ENCODE results near the gene PRMT5. TPM values are rescaled to one million over a fixed set of nuclear protein-coding genes. Genes with fewer than 3 reads are reported as not detected.

Gene PRMT5
- total RNA-seq, 4 donors from 2014 or later, result 57.9 to 126 (median 75.6) TPM

DNA sequence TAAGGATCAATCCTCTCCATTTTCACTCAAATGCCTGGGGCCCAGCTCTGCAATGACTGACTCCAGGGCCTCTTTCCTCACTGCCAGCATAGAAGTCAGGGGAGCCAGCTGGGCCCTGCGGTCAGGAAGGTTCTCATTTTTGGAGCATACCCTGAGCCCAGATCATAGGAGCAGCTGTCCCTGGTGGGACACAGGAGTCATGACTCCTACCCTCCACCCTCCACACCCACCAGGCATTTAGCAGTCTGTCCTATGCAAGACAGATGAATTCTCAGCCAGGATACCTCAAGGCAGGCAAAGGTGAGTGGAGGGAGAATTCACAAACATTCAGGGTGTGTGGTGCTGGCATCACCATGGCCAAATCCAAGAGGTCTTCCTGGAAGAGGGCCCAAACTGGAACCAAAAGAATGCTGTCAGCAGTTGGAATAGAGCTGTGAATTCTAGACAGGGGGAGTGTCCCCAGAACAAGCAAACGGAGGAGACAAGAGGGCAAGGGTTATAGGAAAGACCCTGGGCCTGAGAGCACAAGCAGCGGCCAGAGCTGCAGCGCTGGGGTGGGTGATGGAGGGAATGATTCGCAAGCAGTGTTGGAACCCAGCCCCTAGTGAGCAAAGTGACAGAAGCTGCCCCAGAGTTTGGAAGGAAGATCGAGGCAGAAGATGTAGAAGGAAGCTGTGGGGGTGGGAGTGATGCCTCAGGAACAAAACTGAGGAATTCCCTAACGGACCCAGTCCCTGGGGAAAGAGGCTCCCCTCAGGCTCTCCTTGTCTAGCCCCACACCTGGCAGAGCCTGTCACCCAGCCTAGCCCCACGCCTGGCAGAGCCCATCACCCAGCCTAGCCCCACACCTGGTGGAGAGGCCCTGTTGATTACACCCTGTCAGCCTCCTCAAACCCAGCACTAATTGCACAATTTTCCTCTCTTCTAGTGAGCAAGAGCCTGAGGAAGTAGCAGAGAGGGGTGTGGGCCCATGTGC lies 50.6 kb downstream of the PRMT5 start:
- no peaks in the 10 kb centered on the region for H3K36me3 ChIP-seq
- DNase-seq, result no peak

GRCh38 chr14:22877000-22877501 lies 52.1 kb downstream of the PRMT5 start:
- Histone ChIP-seq H3K27ac (no peak overlapping the region), H3K4me3 (no peak overlapping the region), H3K27me3 (no peaks in the 10 kb centered on the region), H3K4me1 (no peaks in the 10 kb centered on the region), H3K36me3 (no peaks in the 10 kb centered on the region), H3K9me3 (no peaks in the 10 kb centered on the region)
- DNase-seq, result no peak
- TF ChIP-seq, protein P1, sequence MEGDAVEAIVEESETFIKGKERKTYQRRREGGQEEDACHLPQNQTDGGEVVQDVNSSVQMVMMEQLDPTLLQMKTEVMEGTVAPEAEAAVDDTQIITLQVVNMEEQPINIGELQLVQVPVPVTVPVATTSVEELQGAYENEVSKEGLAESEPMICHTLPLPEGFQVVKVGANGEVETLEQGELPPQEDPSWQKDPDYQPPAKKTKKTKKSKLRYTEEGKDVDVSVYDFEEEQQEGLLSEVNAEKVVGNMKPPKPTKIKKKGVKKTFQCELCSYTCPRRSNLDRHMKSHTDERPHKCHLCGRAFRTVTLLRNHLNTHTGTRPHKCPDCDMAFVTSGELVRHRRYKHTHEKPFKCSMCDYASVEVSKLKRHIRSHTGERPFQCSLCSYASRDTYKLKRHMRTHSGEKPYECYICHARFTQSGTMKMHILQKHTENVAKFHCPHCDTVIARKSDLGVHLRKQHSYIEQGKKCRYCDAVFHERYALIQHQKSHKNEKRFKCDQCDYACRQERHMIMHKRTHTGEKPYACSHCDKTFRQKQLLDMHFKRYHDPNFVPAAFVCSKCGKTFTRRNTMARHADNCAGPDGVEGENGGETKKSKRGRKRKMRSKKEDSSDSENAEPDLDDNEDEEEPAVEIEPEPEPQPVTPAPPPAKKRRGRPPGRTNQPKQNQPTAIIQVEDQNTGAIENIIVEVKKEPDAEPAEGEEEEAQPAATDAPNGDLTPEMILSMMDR (IDR thresholded peaks at IDR 0.05), result no peak
- intact Hi-C loops (cut with DNase I; ENCODE audit: low total_unique reads), result no loop called here

More for the DNA sequence above, 50.6 kb downstream of the PRMT5 start:
- Histone ChIP-seq H3K27me3 (no peaks in the 10 kb centered on the region), H3K9me3 (no peaks in the 10 kb centered on the region), H3K4me1 (no peaks in the 10 kb centered on the region), H3K4me3 (no peak overlapping the region), H3K27ac (no peak overlapping the region)
- TF ChIP-seq, protein P1 (IDR thresholded peaks at IDR 0.05), result no peak
- TF ChIP-seq POLR2A (IDR thresholded peaks at IDR 0.05), result no peak
- intact Hi-C loops (cut with DNase I; ENCODE audit: low total_unique reads), result no loop called here

GRCh38 chr14:22875748-22876319 lies 53.3 kb downstream of the PRMT5 start:
- intact Hi-C loops (cut with DNase I; ENCODE audit: low total_unique reads), result no loop called here
- no peaks in the 10 kb centered on the region for H3K4me1 ChIP-seq
- TF ChIP-seq, protein P1 (IDR thresholded peaks at IDR 0.05), result no peak
- no peak for TF ChIP-seq POLR2A (IDR thresholded peaks at IDR 0.05)
- no peak overlapping the region for H3K27ac ChIP-seq
- no peaks in the 10 kb centered on the region for H3K9me3 ChIP-seq
- DNase-seq, result no peak
- no peaks in the 10 kb centered on the region for H3K27me3 ChIP-seq
- no peak overlapping the region for H3K4me3 ChIP-seq
- no peaks in the 10 kb centered on the region for H3K36me3 ChIP-seq

GRCh38 chr14:22875003-22875747 lies 54.0 kb downstream of the PRMT5 start:
- H3K9me3 ChIP-seq, result no peaks in the 10 kb centered on the region
- DNase-seq, result no peak
- H3K36me3 ChIP-seq, result no peaks in the 10 kb centered on the region
- H3K27me3 ChIP-seq, result no peaks in the 10 kb centered on the region
- intact Hi-C loops (cut with DNase I; ENCODE audit: low total_unique reads), result no loop called here
- peaks cover under 1 to 1% of the 10 kb centered on the region in 2 donors for H3K4me1 ChIP-seq
- no peak overlapping the region for H3K4me3 ChIP-seq
- H3K27ac ChIP-seq, result no peak overlapping the region
- TF ChIP-seq, protein P1 (IDR thresholded peaks at IDR 0.05), result no peak
- TF ChIP-seq POLR2A (IDR thresholded peaks at IDR 0.05), result no peak
